NCI-H2081 (cell line): Measurements from ENCODE around the gene PRICKLE2.

Experiments used
- DNase-seq, 2 experiments: peaks; one replicate each; lab custom pipeline; 2025; lab: John Stamatoyannopoulos, UW

PRICKLE2 gene

GRCh38 chr3:64073158-64073761 is 152.0 kb downstream of the PRICKLE2 start:
- no peak for DNase-seq

GRCh38 chr3:64072126-64072525 is 153.1 kb downstream of the PRICKLE2 start:
- no peak for DNase-seq

DNA sequence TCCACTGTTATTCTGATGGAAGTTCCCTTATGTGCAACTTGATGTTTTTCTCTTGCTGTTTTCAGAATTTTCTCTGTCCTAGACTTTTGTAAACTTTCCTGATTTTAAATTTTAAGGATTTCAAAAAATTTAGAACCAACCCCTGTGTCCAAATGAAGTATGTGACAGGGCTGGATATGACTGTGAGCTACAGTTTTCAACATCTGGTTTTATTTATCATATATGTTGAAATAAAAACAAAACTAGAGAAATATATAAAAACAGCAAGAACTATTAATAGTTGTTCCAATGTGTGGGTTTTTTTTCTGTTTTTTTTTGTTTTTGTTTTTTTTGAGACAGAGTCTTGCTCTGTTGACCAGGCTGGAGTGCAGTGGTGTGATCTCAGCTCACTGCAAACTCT is 154.6 kb downstream of the PRICKLE2 start:
- no peak for DNase-seq

DNA sequence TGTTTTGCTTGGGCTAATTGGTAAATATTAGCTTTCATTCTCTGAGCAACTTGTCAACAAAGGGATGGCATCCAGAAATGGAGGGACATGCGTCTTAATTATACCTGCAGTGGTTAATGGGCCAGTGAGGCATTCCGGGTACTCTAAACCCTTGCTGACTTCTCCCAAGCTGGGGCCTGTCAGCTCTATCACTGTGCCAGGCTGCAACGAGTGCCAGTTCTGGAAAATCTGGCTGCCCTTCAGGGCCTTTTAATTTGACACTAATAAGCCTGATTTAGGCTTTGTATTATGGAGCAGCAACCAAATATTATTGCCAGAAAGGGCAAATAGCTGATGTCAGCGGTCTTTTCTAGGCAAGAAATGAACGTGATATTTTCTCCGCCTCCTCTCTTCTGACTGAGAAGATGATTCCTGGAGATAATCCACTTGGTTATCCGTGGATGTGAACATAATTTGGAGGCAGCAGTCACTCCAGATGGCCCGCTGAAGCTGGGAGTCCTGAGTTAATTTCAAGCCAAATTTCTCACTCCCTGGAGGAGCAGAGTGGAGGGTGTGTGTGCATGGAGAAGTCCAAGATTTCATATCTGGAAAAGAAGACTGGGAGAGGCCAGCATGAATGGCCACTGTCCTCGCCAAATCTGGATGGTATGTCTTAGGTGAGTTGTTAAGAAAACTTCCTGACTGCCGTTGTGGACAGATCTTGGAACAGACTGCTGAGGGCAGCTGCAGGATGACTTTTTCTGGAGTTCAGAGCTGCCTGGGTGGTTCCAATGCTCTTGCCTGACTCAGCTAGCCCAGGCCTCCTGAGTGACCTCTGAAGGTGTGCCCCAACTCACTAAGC is 157.5 kb downstream of the PRICKLE2 start:
- DNase-seq: peak in 1 of 2 experiments; percentile 26

DNA sequence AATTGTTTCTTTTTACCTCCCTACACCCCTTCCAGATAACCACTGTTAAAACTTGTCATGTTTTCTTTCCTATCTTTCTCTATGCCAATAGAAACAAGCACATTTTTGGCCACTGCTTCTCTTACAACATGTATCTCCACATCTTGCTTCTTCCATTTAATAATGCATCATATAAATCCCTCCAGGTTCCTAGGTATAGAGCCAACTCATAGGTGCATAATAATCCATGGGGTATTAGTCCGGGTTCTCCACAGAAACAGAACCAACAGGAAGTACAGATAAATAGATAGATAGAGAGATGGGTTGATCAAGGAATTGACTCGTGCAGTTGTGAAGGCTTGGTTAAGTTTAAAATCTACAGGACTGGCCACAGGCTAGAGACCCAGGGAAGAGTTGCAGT is 160.5 kb downstream of the PRICKLE2 start:
- DNase-seq: no peak

GRCh38 chr3:64063983-64064438 is 161.3 kb downstream of the PRICKLE2 start:
- DNase-seq: no peak

GRCh38 chr3:64063207-64063982 is 161.9 kb downstream of the PRICKLE2 start:
- peak in 1 of 2 experiments; percentile 9 for DNase-seq

- no peak for DNase-seq
These were observed 163.6 kb downstream of the PRICKLE2 start for GRCh38 chr3:64061628-64062027.

DNA sequence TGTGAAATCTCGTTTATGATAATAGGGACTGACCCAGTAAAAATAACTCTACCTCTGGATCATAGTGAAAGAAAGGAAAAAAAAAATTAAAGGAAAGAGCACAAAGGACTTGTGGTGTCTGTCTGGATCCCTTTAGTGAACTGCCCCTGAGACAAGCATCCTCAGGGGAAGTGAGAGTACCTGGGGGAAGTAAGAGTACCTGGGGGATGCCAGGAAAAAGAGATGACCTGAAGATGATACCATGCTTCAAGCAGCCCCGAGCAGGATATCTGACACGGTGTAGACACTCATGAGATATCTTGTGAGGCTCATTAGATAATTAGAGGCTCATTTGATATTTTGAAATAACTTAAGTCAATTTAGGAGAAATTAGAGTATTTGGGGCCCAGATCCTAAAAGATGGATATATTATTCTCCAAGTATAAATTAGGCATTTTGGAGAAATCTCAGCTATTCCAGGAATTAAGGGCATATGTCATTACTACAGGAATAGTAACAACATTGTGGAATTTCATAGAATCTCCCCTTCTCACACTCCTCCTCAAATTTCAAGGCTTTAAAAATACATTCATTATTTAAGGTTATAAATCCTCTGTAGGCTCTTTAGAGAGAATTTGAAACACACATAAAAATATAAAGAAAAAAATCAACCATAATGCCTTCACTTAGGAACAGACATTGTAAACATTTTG is 165.6 kb downstream of the PRICKLE2 start:
- DNase-seq: no peak

DNA sequence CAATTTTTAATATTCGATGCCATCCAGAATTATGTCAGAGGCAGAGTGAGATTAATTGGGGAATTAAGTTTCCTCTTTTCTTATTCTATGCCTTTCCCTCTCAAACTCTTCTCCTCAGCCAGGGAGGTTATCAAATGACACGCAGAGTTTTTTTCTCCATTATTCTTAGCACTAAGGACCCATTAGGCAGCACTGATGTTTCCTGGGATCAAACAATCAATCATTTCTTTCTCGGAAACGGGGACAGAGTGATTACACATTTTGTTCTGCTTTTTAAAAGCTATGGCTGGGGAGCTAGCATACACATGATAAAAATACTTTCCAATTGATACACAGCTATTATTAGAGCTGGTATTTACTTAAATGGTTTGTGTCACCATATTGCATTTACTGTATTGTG is 166.7 kb downstream of the PRICKLE2 start:
- peak in 1 of 2 experiments; percentile 16 for DNase-seq

- no peak for DNase-seq
These were observed 168.0 kb downstream of the PRICKLE2 start for GRCh38 chr3:64057231-64057630.

- DNase-seq: no peak
These were observed 168.6 kb downstream of the PRICKLE2 start for GRCh38 chr3:64056606-64057180.

DNA sequence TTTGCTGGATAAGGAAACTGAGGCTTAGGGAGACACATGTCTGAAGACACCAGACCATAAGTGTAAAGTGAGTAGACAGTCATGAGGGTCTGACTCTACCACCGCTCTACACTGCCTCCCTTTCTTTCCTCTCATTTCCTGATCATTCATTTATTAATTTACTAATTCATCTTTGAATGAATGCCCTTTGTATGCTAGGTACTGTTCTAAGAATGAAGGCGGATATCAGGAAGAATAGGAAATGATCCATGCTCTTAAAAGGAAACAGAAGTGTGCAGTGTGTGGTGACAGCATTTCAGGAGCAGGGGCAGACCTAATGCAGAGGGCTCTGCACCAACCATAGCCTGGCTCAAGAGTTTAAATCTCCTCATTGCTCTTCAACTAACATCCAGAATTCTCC is 170.2 kb downstream of the PRICKLE2 start:
- no peak for DNase-seq

- DNase-seq: no peak
These were observed 170.8 kb downstream of the PRICKLE2 start for GRCh38 chr3:64054488-64054887.

- DNase-seq: peak in 1 of 2 experiments; percentile 4
These were observed 171.7 kb downstream of the PRICKLE2 start for GRCh38 chr3:64053581-64053980.

- no peak for DNase-seq
These were observed 172.1 kb downstream of the PRICKLE2 start for GRCh38 chr3:64053117-64053516.

DNA sequence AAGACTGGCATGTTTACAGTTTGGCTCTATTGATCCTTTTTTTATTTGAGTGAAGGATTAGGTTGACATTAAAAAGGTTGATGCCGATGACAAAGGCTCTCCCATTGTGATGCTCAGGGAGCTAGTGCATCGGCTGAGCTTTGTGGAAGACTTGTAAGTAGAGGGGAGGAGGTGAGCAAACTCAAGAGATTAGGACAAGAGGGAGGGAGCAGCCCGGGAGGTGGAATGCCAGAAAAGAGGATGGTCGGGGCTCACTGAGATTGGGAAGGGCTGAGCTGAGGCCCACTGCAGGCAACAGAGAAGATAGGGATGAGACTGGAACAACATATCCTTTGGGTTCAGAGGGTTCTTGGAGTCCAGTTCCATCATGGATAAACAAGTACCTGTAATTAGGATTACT is 175.4 kb downstream of the PRICKLE2 start:
- no peak for DNase-seq

- no peak for DNase-seq
These were observed 176.1 kb downstream of the PRICKLE2 start for GRCh38 chr3:64049136-64049535.

DNA sequence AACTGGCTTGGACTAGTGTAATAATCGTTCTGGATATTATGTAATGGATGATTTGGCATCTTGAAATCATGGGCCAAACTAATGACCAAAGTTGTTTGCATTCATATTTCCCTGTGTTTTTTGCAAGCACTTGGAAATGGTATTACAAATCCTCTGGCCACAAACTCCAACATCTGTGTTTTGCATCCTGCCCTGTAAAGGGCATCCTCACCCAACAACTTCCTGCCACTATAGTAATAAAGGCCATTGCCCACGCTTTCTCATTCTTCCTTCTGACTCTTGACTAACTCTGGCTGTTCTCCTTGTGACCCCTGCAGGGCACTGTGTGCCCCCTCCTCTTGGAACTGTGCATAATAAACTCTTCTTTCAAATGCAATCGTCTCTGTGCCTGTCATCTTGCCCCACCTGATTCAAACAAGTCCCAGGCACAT is 176.6 kb downstream of the PRICKLE2 start:
- no peak for DNase-seq

- DNase-seq: no peak
These were observed 177.5 kb downstream of the PRICKLE2 start for GRCh38 chr3:64047787-64048186.

GRCh38 chr3:64046996-64047594 is 178.2 kb downstream of the PRICKLE2 start:
- no peak for DNase-seq
